HG02840 (cell line): ENCODE results near the gene PRF1.
"Not testable (repeated sequence)": the region's sequence is repeated elsewhere in the genome, so short reads cannot be mapped to it uniquely, and the experiment has no call there.

Experiments used
- ATAC-seq: cut with Tn5 transposase; IDR thresholded peaks from one replicate; pipeline ENCODE4 v1.9.1; 2021; ENCODE audit warnings: mild to moderate bottlenecking, moderate library complexity, moderate number of reproducible peaks; ENCODE audit not compliant: unreplicated experiment, low FRiP score

PRF1 gene

DNA sequence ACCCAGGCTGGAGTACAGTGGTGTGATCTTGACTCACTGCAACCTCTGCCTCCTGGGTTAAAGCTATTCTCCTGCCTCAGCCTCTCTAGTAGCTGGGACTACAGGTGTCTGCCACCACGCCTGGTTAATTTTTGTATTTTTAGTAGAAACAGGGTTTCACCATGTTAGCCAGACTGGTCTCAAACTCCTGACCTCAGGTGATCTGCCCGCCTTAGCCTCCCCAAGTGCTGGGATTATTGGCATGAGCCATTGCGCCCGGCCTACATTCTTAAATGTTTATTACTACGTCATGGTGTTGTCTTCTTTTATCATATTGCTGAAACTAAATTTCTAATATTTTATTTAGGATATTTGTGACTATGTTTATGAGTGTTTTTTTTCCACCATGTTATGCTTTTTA lies 21.4 kb downstream of the PRF1 start:
- ATAC-seq: not testable (repeated sequence)

- ATAC-seq: no peak
Observed at GRCh38 chr10:70579234-70580002, 23.1 kb downstream of the PRF1 start.

GRCh38 chr10:70578371-70578947 lies 24.1 kb downstream of the PRF1 start:
- ATAC-seq: peak; percentile 59

DNA sequence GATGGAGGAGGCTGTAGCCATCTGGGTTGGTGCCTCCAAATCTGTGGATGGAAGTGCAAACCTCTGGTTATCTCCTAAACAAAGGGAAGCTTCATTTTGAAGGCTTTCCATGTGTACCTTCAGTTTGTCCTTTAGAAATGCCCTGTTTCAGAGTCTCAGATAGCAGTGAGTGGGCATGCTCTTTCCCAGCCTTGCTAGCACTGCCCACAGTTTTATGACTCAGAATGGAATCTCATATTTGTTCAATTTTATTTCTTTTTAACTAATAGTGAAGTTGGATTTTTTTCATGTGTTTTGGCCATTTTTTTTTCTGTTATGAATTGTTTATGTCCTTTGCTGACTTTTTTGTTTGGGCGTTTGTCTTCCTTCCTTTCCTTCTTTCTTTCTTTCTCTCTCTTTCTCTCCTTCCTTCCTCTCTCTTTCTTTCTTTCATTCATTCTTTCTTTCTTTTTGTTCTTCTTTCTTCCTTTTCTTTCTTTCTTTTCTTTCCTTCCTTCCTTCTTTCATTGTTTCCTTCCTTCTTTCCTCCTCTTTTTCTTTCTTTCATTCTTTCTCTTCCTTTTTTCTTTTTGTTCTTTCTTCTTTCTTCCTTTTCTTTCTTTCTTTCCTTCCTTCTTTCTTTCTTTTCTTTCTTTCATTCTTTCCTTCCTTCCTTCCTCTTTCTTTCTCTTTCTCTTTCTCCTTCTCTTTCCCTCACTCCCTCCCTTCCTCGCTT lies 25.6 kb downstream of the PRF1 start:
- peak; percentile 5 for ATAC-seq

DNA sequence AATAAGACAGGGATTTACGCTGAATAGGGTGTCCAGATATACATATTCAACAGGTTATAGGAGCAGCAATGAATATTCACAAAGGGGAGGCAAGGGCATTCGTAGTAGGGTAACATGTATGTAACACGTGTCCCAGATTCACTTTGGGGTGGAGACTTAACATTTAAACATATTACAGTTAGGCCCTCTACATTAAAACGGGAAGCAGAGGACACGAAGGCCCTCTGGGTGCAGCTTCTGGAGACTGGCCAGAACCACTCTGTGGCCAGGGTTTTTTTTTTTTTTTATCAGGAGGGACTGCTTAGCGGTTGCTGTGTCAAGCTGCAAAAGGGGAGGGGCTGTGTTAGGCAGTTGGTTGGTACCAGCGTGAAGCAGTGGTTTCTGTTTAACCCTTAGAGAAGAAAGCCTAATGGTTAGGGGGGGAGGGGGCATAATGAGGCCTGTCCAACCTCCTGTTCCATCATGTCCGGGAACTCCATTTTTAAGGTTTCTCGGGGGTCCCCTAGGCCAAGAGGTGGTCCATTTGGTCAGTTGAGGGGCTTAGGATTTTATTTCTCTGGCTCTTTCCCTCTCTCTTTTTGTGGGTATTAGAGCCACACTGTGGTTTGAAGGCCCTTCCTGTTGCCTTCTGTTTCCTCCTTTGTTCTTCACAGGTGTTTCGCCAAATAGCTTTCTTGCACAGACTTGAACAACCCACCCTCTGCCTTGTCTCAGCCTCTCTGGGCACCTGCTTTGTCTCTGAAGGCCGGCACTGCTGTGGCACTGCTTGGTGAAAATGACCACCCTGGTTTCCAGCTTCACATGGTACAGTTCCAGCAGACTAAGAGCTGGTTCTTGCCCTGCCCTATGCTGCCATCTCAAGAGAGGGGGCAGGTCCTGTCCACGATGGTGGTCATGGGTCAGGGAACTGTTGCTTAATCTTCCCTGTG lies 26.4 kb downstream of the PRF1 start:
- peak; percentile 41 for ATAC-seq

DNA sequence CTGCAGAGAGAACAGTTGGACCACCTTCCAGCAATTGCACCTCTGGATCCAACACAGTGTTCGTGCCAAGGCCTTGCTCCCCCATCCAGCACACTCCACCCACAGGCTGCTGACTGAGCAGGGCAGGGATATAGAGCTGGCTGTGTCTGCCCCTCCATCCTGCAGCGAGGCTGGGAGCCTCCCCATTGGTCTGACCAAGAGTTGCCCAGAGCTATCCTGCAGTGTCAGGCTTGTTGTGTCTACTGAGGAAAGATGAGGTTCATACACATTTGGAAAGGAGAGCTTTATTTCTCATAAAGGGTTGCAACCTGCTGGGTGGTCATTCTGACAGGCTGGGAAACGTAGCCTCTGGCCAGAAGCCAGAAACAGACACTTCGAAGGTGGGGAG lies 27.1 kb downstream of the PRF1 start:
- ATAC-seq: no peak

GRCh38 chr10:70573599-70574506 lies 28.7 kb downstream of the PRF1 start:
- ATAC-seq: no peak

GRCh38 chr10:70571636-70572439 lies 30.7 kb downstream of the PRF1 start:
- ATAC-seq: no peak

GRCh38 chr10:70571236-70571635 lies 31.3 kb downstream of the PRF1 start:
- no peak for ATAC-seq

- ATAC-seq: no peak
Observed at GRCh38 chr10:70568781-70569495, 33.6 kb downstream of the PRF1 start.

- ATAC-seq: no peak
Observed at GRCh38 chr10:70568113-70568512, 34.4 kb downstream of the PRF1 start.

DNA sequence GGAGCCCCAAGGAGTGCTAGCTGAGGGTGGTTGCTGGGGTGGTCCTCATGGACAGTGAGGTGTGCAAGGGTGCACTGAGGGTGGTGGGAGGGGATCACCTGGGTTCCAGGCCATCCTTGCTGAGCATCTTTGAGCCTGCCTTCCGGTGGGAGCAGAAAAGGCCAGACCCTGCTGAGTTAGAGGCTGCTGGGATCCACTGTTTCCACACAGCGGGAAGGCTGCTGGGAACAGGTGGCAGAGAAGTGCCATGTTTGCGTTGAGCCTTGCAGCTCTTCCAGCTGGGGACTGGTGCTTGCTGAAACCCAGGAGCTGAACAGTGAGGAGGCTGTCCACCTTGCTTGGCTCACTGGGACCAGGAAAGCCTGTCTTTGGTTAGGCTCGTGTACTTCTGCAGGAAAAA lies 34.9 kb downstream of the PRF1 start:
- no peak for ATAC-seq

GRCh38 chr10:70566515-70567290 lies 35.8 kb downstream of the PRF1 start:
- ATAC-seq: no peak

- no peak for ATAC-seq
Observed at GRCh38 chr10:70565556-70566514, 36.7 kb downstream of the PRF1 start.

DNA sequence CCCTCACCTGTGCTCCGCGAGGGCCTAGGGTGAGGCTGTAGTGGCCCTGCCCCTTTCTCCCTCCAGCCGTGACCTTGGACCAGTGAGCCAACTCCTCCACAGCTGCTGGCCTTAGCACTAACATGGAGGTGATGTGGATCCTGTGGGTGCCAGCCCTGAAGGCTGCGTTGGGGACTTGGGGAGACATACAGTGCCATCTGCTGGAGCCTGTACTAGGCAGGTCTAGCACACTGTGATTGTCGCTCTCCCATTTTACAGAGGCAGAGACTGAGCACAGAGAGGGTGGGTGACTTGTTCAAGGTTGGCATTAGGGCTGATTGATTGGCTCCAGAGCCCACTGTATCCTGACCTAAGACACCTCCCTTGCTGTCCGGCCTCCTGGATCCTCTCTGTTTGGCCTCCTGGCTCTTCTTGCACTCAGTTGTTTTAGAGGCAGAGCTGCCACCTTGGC lies 37.6 kb downstream of the PRF1 start:
- ATAC-seq: no peak

DNA sequence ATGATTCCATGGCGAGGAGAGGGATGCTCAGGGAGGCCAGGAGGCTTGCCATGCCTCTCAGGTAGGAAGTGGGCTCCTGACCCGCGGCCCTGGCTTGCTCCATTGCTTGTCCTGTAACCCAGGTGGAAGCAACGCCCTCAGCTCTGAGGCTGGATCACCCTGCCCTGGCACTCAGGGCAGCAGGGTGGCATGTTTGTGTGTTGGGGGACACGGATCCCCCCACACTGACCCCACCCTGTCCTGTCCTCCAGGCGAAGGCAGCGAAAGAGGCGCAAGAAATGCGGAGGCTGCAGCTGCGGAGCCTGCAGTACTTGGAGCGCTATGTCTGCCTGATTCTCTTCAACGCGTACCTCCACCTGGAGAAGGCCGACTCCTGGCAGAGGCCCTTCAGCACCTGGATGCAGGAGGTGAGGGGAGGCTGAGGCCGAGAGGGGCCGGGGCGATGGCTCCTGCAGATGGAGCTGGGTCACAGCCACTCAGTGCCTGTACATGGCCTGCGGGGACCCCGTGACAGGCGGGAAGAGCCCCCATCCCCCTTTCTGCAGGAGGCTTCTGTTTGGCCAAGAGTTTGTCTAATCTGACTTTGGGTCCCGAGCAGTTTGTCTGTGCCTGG lies 38.3 kb downstream of the PRF1 start:
- no peak for ATAC-seq
